HepG2 (cell line): ENCODE measurements around the gene CISD3. TPM values are rescaled to one million over a fixed set of nuclear protein-coding genes. Genes with fewer than 3 reads are reported as not detected.

Experiments used
- ATAC-seq: fragments of 200-7000 bp; cut with Tn5 transposase; 3 replicates; pipeline ENCODE4 v1.9.1; 2020; ENCODE audit warnings: mild to moderate bottlenecking, moderate library complexity
- BruUV-seq: library from RNA; stranded (reverse); fragments of 400-500 nt; replicated peaks from 2 replicates; lab custom pipeline; 2021; lab: Mats Ljungman, UMichigan
- CTCF ChIA-PET: fragments of 300-600 bp; formaldehyde crosslinking; extraction: SDS; loops from one replicate; lab custom pipeline; 2021; ENCODE audit warnings: low total read pairs, inconsistent platforms, low intra/inter-chr PET ratio; lab: Yijun Ruan, JAX
- POLR2A ChIA-PET: fragments of 350-600 bp; sonication (Branson Sonifier 250); formaldehyde crosslinking; loops from one replicate; lab custom pipeline; 2020; ENCODE audit warnings: antibody characterized with exemption, inconsistent platforms; lab: Yijun Ruan, JAX
- DNase-seq: peaks from one replicate; pipeline ENCODE4 v3.0.0-alpha.2; 2015; ENCODE audit warnings: low spot score
- FAIRE-seq: peaks from 3 replicates; lab custom pipeline; 2011; peaks lifted over from hg19 to GRCh38; lab: Jason Lieb, UNC
- H2AFZ ChIP-seq: one replicate; pipeline ENCODE4 v1.6.1; 2011; ENCODE audit warnings: low read length, inconsistent platforms
- H3K27ac ChIP-seq: fragments of 300-600 bp; 3 replicates; pipeline ENCODE4 v1.8.0; 2011; ENCODE audit warnings: mixed run types, mild to moderate bottlenecking, mixed read lengths, low read length, inconsistent platforms; ENCODE audit not compliant: insufficient read depth; ENCODE audit errors: extremely low read length
- H3K27me3 ChIP-seq, 2 experiments: fragments of 200-600 bp in 1 of 2; 2 replicates in 1 of 2; 3 replicates in 1 of 2; pipeline versions ENCODE4 v1.6.0 to v1.8.0; 2011; ENCODE audit warnings: low read length in 2 of 2, mild to moderate bottlenecking in 2 of 2, moderate library complexity in 2 of 2, inconsistent platforms in 1 of 2; ENCODE audit not compliant: insufficient read depth in 2 of 2, control insufficient read depth in 1 of 2
- H3K36me3 ChIP-seq, 2 experiments: fragments of 200-600 bp in 1 of 2; replicated peaks in 1 of 2; 2 replicates in 1 of 2; 3 replicates in 1 of 2; pipeline versions ENCODE4 v1.5.1 to v1.8.0; 2011; ENCODE audit warnings: low read length in 2 of 2, inconsistent platforms in 1 of 2; ENCODE audit not compliant: insufficient read depth in 2 of 2, control insufficient read depth in 1 of 2
- H3K4me1 ChIP-seq: 2 replicates; pipeline ENCODE4 v1.5.1; 2012; ENCODE audit warnings: low read length, inconsistent platforms; ENCODE audit not compliant: insufficient read depth
- H3K4me2 ChIP-seq: 2 replicates; pipeline ENCODE4 v1.6.0; 2011; ENCODE audit warnings: low read depth, low read length, inconsistent platforms
- H3K4me3 ChIP-seq, 3 experiments: fragments of 200-600 bp in 1 of 3; sonication (generic), shearing (Covaris generic) in 1 of 3; replicated peaks in 1 of 3; 2 replicates each; pipeline ENCODE4 v1.5.1; 2011 to 2016; ENCODE audit warnings: low read length in 3 of 3, inconsistent platforms in 2 of 3, low read depth in 2 of 3, mild to moderate bottlenecking in 2 of 3, control low read depth in 1 of 3, mixed read lengths in 1 of 3; ENCODE audit not compliant: insufficient read depth in 1 of 3
- H3K79me2 ChIP-seq: one replicate; pipeline ENCODE4 v1.6.1; 2011; ENCODE audit warnings: low read length, inconsistent platforms; ENCODE audit not compliant: insufficient read depth
- H3K9ac ChIP-seq: 2 replicates; pipeline ENCODE4 v1.6.0; 2011; ENCODE audit warnings: mild to moderate bottlenecking, low read depth, low read length, inconsistent platforms; ENCODE audit not compliant: insufficient read depth
- H3K9me3 ChIP-seq: 2 replicates; pipeline ENCODE4 v1.5.1; 2012; ENCODE audit warnings: mild to moderate bottlenecking, low read length
- H4K20me1 ChIP-seq: 2 replicates; pipeline ENCODE4 v1.6.0; 2011; ENCODE audit warnings: inconsistent platforms, mild to moderate bottlenecking, low read length, moderate library complexity; ENCODE audit not compliant: insufficient read depth
- ATF7 ChIP-seq, 2 experiments: fragments of 450-650 bp in 1 of 2; sonication (generic) in 1 of 2; formaldehyde crosslinking in 1 of 2; IDR thresholded peaks; 2 replicates each; pipeline versions ENCODE4 v1.4.0 to v1.6.1; 2016 to 2020; ENCODE audit warnings: antibody characterized with exemption in 1 of 2, mild to moderate bottlenecking in 1 of 2, missing genetic modification reagents in 1 of 2
- FLYWCH1 ChIP-seq: sonication (generic); formaldehyde crosslinking; IDR thresholded peaks from 2 replicates; pipeline ENCODE4 v1.8.1; 2023; ENCODE audit warnings: mild to moderate bottlenecking, missing genetic modification reagents
- KMT2B ChIP-seq: IDR thresholded peaks from 2 replicates; pipeline ENCODE4 v1.6.1; 2016; ENCODE audit warnings: missing genetic modification reagents, missing compliant biosample characterization
- MEIS1 ChIP-seq: sonication (generic); formaldehyde crosslinking; IDR thresholded peaks from 2 replicates; pipeline ENCODE4 v1.9.0; 2021; ENCODE audit warnings: mild to moderate bottlenecking, missing genetic modification reagents, moderate library complexity, borderline replicate concordance
- MIER3 ChIP-seq: IDR thresholded peaks from 2 replicates; pipeline ENCODE4 v1.6.1; 2016; ENCODE audit warnings: missing compliant biosample characterization, borderline replicate concordance
- MLX ChIP-seq: IDR thresholded peaks from 2 replicates; pipeline ENCODE4 v1.6.1; 2016
- POLR2G ChIP-seq: fragments of 200-400 bp; formaldehyde crosslinking; IDR thresholded peaks from 2 replicates; pipeline ENCODE4 v1.6.1; 2018; ENCODE audit warnings: mild to moderate bottlenecking, low read depth, low read length, moderate library complexity
- RFX3 ChIP-seq: IDR thresholded peaks from 2 replicates; pipeline ENCODE4 v1.6.1; 2016; ENCODE audit warnings: missing biosample characterization, missing genetic modification reagents
- RFXANK ChIP-seq: IDR thresholded peaks from 2 replicates; pipeline ENCODE4 v1.6.1; 2016
- TEAD2 ChIP-seq: sonication (generic); formaldehyde crosslinking; IDR thresholded peaks from 2 replicates; pipeline ENCODE4 v1.9.0; 2021; ENCODE audit warnings: missing genetic modification reagents
- ZBTB49 ChIP-seq: sonication (generic); formaldehyde crosslinking; IDR thresholded peaks from 2 replicates; pipeline ENCODE4 v1.4.0; 2020; ENCODE audit warnings: missing genetic modification reagents, borderline replicate concordance
- ZNF281 ChIP-seq: sonication (generic); formaldehyde crosslinking; IDR thresholded peaks from 2 replicates; pipeline ENCODE4 v1.4.0; 2020; ENCODE audit warnings: missing genetic modification reagents, borderline replicate concordance
- ZNF335 ChIP-seq: sonication (generic); formaldehyde crosslinking; IDR thresholded peaks from 2 replicates; pipeline ENCODE4 v1.4.0; 2020; ENCODE audit warnings: missing genetic modification reagents
- ZNF589 ChIP-seq: sonication (generic); formaldehyde crosslinking; conservative IDR thresholded peaks from 2 replicates; pipeline ENCODE4 v1.8.0; 2022; ENCODE audit warnings: mild to moderate bottlenecking, moderate library complexity, missing genetic modification reagents
- WGBS: methylation state at CpG from one replicate; pipeline ENCODE4 v1.1.6; 2017; ENCODE audit warnings: low lambda C conversion rate; 5-methylcytosine and 5-hydroxymethylcytosine counted together
- in situ Hi-C: cut with HindIII; loops from 2 replicates; pipeline ENCODE4 v1.10.0; 2017; ENCODE audit warnings: low pct_unique_long_range_greater_than_20kb; ENCODE audit not compliant: extremely low pct_ligation_motif_present
- intact Hi-C: fragments of 100-400 bp; cut with micrococcal nuclease; formaldehyde crosslinking; loops from one replicate; pipeline ENCODE4 v1.10.0; 2022; ENCODE audit not compliant: unreplicated experiment
- polyA plus RNA-seq, 8 experiments: library from polyadenylated mRNA; depleted of rRNA in 3 of 8; stranded (reverse) in 7 of 8; unstranded in 1 of 8; fragments of >200 nt; fragmentation: Illumina TruSeq in 4 of 8; extraction: Trizol in 4 of 8; gene quantifications; 2 replicates each; pipeline versions ENCODE4 v1.2.1 to v1.2.3, GENCODE V29; 2011 to 2016; ENCODE audit warnings: low read depth in 4 of 8, missing spikeins in 1 of 8, mixed read lengths in 1 of 8; ENCODE audit not compliant: insufficient read depth in 1 of 8
- total RNA-seq, 5 experiments: library from RNA; depleted of rRNA; stranded (reverse); fragments of >200 nt; fragmentation: Illumina TruSeq; extraction: Trizol; gene quantifications; 2 replicates each; pipeline ENCODE4 v1.2.3, GENCODE V29; 2016; ENCODE audit warnings: low read depth in 1 of 5

The CISD3 gene
- total and polyA plus RNA-seq, 2 of the 13 experiments (the other 11 are each of a cell fraction or from before 2014, with no cell fraction given): 30.0 to 34.1 TPM

- TF ChIP-seq ZNF281 (CRISPR knock-in tag) (0 out of 2 replicates have a peak, but pooled peaks have one; percentile 17), ZBTB49 (CRISPR knock-in tag) (no peak), POLR2G (0 out of 2 replicates have a peak, but pooled peaks have one; percentile 25), KMT2B (CRISPR knock-in tag) (no peak), MIER3 (CRISPR knock-in tag) (no peak)
Observed at GRCh38 chr17:38743556-38744171, 13.5 kb downstream of the CISD3 start (continued).

- POLR2A ChIA-PET: interaction anchor here (1.1 to 3.8 kb wide), 12 partner anchors 9 to 131 kb away, joined by 3 to 39 read pairs (median 6); partner anchors contain the start of genes CISD3, LASP1, MLLT6 and RPL23
- 0% methylated on average over 1 of the region's 4 CpGs for WGBS
- H3K4me2 ChIP-seq: peak overlapping the region; percentile 92
- TF ChIP-seq MEIS1 (CRISPR knock-in tag): no peak
- TF ChIP-seq ZNF589 (CRISPR knock-in tag): no peak
- no peak for TF ChIP-seq RFX3 (CRISPR knock-in tag)
- no peak for TF ChIP-seq ZNF335
- no peak for TF ChIP-seq ZBTB49 (CRISPR knock-in tag)
- no peak for TF ChIP-seq MLX (CRISPR knock-in tag)
- no peak for TF ChIP-seq ATF7 (IDR thresholded peaks at IDR 0.05)
- no peak for TF ChIP-seq ATF7 (CRISPR knock-in tag; IDR thresholded peaks at IDR 0.05)
- no peak for TF ChIP-seq FLYWCH1
- no peak for TF ChIP-seq TEAD2
- TF ChIP-seq RFXANK (CRISPR knock-in tag): no peak
Observed at GRCh38 chr17:38745545-38745944, 15.4 kb downstream of the CISD3 start.

More at GRCh38 chr17:38745545-38745944, 15.4 kb downstream of the CISD3 start:
- ATAC-seq (no peak), FAIRE-seq (no peak), DNase-seq (peak; percentile 29)
- in situ Hi-C loops (no loop called here), intact Hi-C loops (no loop called here)
- no peak overlapping the region for H2AFZ ChIP-seq
- H3K27me3 ChIP-seq: no peaks in the 10 kb centered on the region
- no TSS peak for BruUV-seq
- no peaks in the 10 kb centered on the region for H3K9me3 ChIP-seq
- peaks cover 65% of the 10 kb centered on the region for H3K79me2 ChIP-seq
- H3K4me1 ChIP-seq: peaks cover 64% of the 10 kb centered on the region
- peaks cover 28% of the 10 kb centered on the region for H4K20me1 ChIP-seq
- peak overlapping the region in 2 of 3 experiments; percentile 21 to 84; a peak in 3 of 6 replicates for H3K4me3 ChIP-seq
- peak overlapping the region; percentile 67 for H3K9ac ChIP-seq
- peaks cover 2 to 21% of the 10 kb centered on the region in 2 experiments; a peak in 4 of 5 replicates for H3K36me3 ChIP-seq
- CTCF ChIA-PET: no interaction called here
- peak overlapping the region; percentile 84 for H3K27ac ChIP-seq
